Measurements from ENCODE around the gene JMJD1C. TPM values are rescaled to one million over a fixed set of nuclear protein-coding genes. Genes with fewer than 3 reads are reported as not detected.

JMJD1C gene
- total RNA-seq, 1 experiment from 2014 or later: 57.0 TPM

- DNase-seq (ENCODE audit: low read depth): no peak
Observed at GRCh38 chr10:63481815-63482421, 16.1 kb upstream of the JMJD1C start.

GRCh38 chr10:63480237-63480636 lies 14.5 kb upstream of the JMJD1C start:
- no peak for DNase-seq (ENCODE audit: low read depth)

- DNase-seq (ENCODE audit: low read depth): no peak
Observed at GRCh38 chr10:63478564-63478963, 12.8 kb upstream of the JMJD1C start.

GRCh38 chr10:63477927-63478326 lies 12.2 kb upstream of the JMJD1C start:
- DNase-seq (ENCODE audit: low read depth): no peak

- DNase-seq (ENCODE audit: low read depth): no peak
Observed at GRCh38 chr10:63474488-63474887, 8.7 kb upstream of the JMJD1C start.

- DNase-seq (ENCODE audit: low read depth): no peak
Observed at GRCh38 chr10:63470928-63471327, 5.2 kb upstream of the JMJD1C start.

GRCh38 chr10:63468947-63469346 lies 3.2 kb upstream of the JMJD1C start:
- no peak for DNase-seq (ENCODE audit: low read depth)

GRCh38 chr10:63467841-63468240 lies 2.1 kb upstream of the JMJD1C start:
- DNase-seq (ENCODE audit: low read depth): peak; percentile 20

- DNase-seq (ENCODE audit: low read depth): peak; percentile 64
Observed at GRCh38 chr10:63466144-63466935, 563 bp upstream of the JMJD1C start.

- DNase-seq (ENCODE audit: low read depth): no peak
Observed at GRCh38 chr10:63464402-63465292, 1.1 kb downstream of the JMJD1C start.

GRCh38 chr10:63462442-63462841 lies 3.3 kb downstream of the JMJD1C start:
- no peak for DNase-seq (ENCODE audit: low read depth)

- DNase-seq (ENCODE audit: low read depth): no peak
Observed at GRCh38 chr10:63458177-63458576, 7.6 kb downstream of the JMJD1C start.

GRCh38 chr10:63457594-63457993 lies 8.2 kb downstream of the JMJD1C start:
- no peak for DNase-seq (ENCODE audit: low read depth)

GRCh38 chr10:63456437-63457210 lies 9.2 kb downstream of the JMJD1C start:
- peak; percentile 38 for DNase-seq (ENCODE audit: low read depth)

- no peak for DNase-seq (ENCODE audit: low read depth)
Observed at GRCh38 chr10:63455507-63455906, 10.3 kb downstream of the JMJD1C start.

- no peak for DNase-seq (ENCODE audit: low read depth)
Observed at GRCh38 chr10:63454631-63455030, 11.1 kb downstream of the JMJD1C start.

GRCh38 chr10:63452524-63452923 lies 13.3 kb downstream of the JMJD1C start:
- no peak for DNase-seq (ENCODE audit: low read depth)

- DNase-seq (ENCODE audit: low read depth): no peak
Observed at GRCh38 chr10:63446716-63447440, 18.9 kb downstream of the JMJD1C start.

GRCh38 chr10:63441404-63441803 lies 24.4 kb downstream of the JMJD1C start:
- no peak for DNase-seq (ENCODE audit: low read depth)

GRCh38 chr10:63439607-63440006 lies 26.2 kb downstream of the JMJD1C start:
- no peak for DNase-seq (ENCODE audit: low read depth)

Data from RPMI7951 (cell line).